GM21390 (cell line): ENCODE measurements around the gene QSOX1.

Source experiments
- ATAC-seq: cut with Tn5 transposase; IDR thresholded peaks from one replicate; pipeline ENCODE4 v1.9.1; 2021; ENCODE audit not compliant: unreplicated experiment

QSOX1 gene

GRCh38 chr1:180249725-180250498, 95.2 kb downstream of the QSOX1 start:
- no peak for ATAC-seq

- ATAC-seq, result no peak
Measured at GRCh38 chr1:180250499-180250770, 95.8 kb downstream of the QSOX1 start.

GRCh38 chr1:180250883-180251509, 96.3 kb downstream of the QSOX1 start:
- no peak for ATAC-seq

GRCh38 chr1:180251526-180252305, 97.0 kb downstream of the QSOX1 start:
- ATAC-seq, result no peak

- ATAC-seq, result peak; percentile 77
Measured at GRCh38 chr1:180252638-180253536, 98.2 kb downstream of the QSOX1 start.
